Activated CD4-positive, alpha-beta T cell treated with anti-CD3 and anti-CD28 coated beads for 36 hours (primary cell): Measurements from ENCODE around the gene ALDOC. TPM values are rescaled to one million over a fixed set of nuclear protein-coding genes. Genes with fewer than 3 reads are reported as not detected.

Experiments used
- ATAC-seq: fragments of 200-7000 bp; cut with Tn5 transposase; one replicate; pipeline ENCODE4 v1.10.0; 2021; ENCODE audit warnings: mild to moderate bottlenecking, moderate library complexity
- CTCF ChIA-PET: fragments of 350-600 bp; sonication (Branson Sonifier 250); formaldehyde crosslinking; loops from one replicate; lab custom pipeline; 2021; ENCODE audit warnings: antibody characterized with exemption; lab: Charles Lee
- POLR2A ChIA-PET: fragments of 350-600 bp; sonication (Branson Sonifier 250); formaldehyde crosslinking; loops from one replicate; lab custom pipeline; 2021; ENCODE audit warnings: antibody characterized with exemption, inconsistent platforms; lab: Charles Lee
- DNase-seq: peaks from one replicate; pipeline ENCODE4 v3.0.0-alpha.2; 2020
- H3K27ac Mint-ChIP-seq: one replicate; pipeline ENCODE4 v1.8.0; 2021; ENCODE audit warnings: mixed read lengths
- H3K27me3 Mint-ChIP-seq: one replicate; pipeline ENCODE4 v1.8.0; 2021; ENCODE audit warnings: mixed read lengths
- H3K36me3 Mint-ChIP-seq: one replicate; pipeline ENCODE4 v1.8.0; 2021; ENCODE audit warnings: low read depth, mixed read lengths
- H3K4me1 Mint-ChIP-seq: one replicate; pipeline ENCODE4 v1.8.0; 2021; ENCODE audit warnings: mixed read lengths
- H3K4me3 Mint-ChIP-seq: one replicate; pipeline ENCODE4 v1.8.0; 2021; ENCODE audit warnings: mild to moderate bottlenecking, moderate library complexity, mixed read lengths
- H3K9me3 Mint-ChIP-seq: one replicate; pipeline ENCODE4 v1.8.0; 2021; ENCODE audit warnings: low read depth, mixed read lengths
- intact Hi-C, 2 experiments: fragments of 100-400 bp; cut with DNase I in 1 of 2; cut with micrococcal nuclease in 1 of 2; formaldehyde crosslinking; loops; one replicate each; pipeline versions ENCODE4 v1.14.2 to v1.15.1; 2022 to 2024; cut with DNase I, micrococcal nuclease
- total RNA-seq, 2 experiments: library from RNA; stranded (reverse); gene quantifications; one replicate each; pipeline ENCODE4 v1.2.3, GENCODE V29; 2021

The ALDOC gene
- total RNA-seq, 2 experiments from 2014 or later, result 131 to 133 TPM

DNA sequence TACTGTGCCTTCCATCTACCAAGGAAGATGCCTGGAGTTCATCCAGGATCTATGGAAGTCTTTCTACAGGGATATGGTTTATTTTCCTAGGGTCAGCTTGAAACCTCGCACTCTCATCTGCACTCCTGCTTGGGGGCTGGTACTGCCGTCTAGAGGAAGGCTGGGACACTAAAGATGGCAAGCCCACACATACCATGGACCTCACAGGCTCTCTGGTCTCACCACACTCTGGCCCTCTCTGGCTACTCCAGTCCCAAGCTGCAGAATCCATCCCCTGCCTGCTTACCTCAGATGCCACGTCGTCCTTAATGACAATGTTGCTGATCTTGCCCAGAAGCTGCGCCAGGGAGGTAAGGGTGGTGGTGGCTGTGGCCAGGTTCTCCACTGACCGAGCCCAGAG lies 22.1 kb downstream of the ALDOC start:
- CTCF ChIA-PET, result interaction anchor here (0.9 to 1.3 kb wide), 3 partner anchors 17 to 130 kb away, joined by 3 to 4 read pairs (median 4); partner anchors contain the start of gene PIGS

GRCh38 chr17:28553000-28553505 lies 23.6 kb downstream of the ALDOC start:
- H3K36me3 Mint-ChIP-seq, result peaks cover 31% of the 10 kb centered on the region
- POLR2A ChIA-PET, result no interaction called here

More for the DNA sequence above, 22.1 kb downstream of the ALDOC start:
- peaks cover 36% of the 10 kb centered on the region for H3K4me1 Mint-ChIP-seq
- ATAC-seq (no peak), DNase-seq (no peak)
- no peak overlapping the region for H3K27ac Mint-ChIP-seq
- POLR2A ChIA-PET, result no interaction called here
- intact Hi-C loops, result loop anchor here in 1 of 2 experiments (10.0 kb wide), 1 partner anchor 200 kb away; the partner anchor contains the start of gene POLDIP2
- no peak overlapping the region for H3K4me3 Mint-ChIP-seq
- H3K36me3 Mint-ChIP-seq, result peaks cover 35% of the 10 kb centered on the region
- no peaks in the 10 kb centered on the region for H3K9me3 Mint-ChIP-seq
- no peaks in the 10 kb centered on the region for H3K27me3 Mint-ChIP-seq

GRCh38 chr17:28552176-28552999 lies 24.3 kb downstream of the ALDOC start, which contains the start of gene UNC119:
UNC119 (minus strand) TSS chr17:28552624; CDS start chr17:28552557, 67 bp downstream.
- POLR2A ChIA-PET, result no interaction called here
- peak; percentile 71 for ATAC-seq
- H3K27me3 Mint-ChIP-seq, result no peaks in the 10 kb centered on the region
- peak within 1 kb of the TSS; percentile 87 for H3K4me3 Mint-ChIP-seq
- intact Hi-C loops, result loop anchor here (1.0 to 10.0 kb wide), 11 partner anchors 18 to 511 kb away; partner anchors contain the start of genes PIGS (in 2 of the 2), POLDIP2 (in 2 of the 2), ALDOC (in 1 of the 2) and BLTP2 (in 1 of the 2)
- CTCF ChIA-PET, result interaction anchor here (0.7 to 7.7 kb wide), 5 partner anchors 7 to 23 kb away, joined by 3 to 38 read pairs (median 3); partner anchors contain the start of gene PIGS
- H3K36me3 Mint-ChIP-seq, result peaks cover 35% of the 10 kb centered on the region
- H3K4me1 Mint-ChIP-seq, result peaks cover 52% of the 10 kb centered on the region
- peak within 1 kb of the TSS; percentile 70 for H3K27ac Mint-ChIP-seq
- peak; percentile 91 for DNase-seq
- no peaks in the 10 kb centered on the region for H3K9me3 Mint-ChIP-seq

More at GRCh38 chr17:28553000-28553505, 23.6 kb downstream of the ALDOC start:
- ATAC-seq (no peak), DNase-seq (no peak)
- CTCF ChIA-PET, result interaction anchor here (0.6 to 7.7 kb wide), 6 partner anchors 15 to 108 kb away, joined by 3 to 38 read pairs (median 4); partner anchors contain the start of genes PIGS and SDF2
- Mint-ChIP-seq H3K4me3 (peak overlapping the region; percentile 87), H3K27me3 (no peaks in the 10 kb centered on the region), H3K4me1 (peaks cover 51% of the 10 kb centered on the region), H3K27ac (no peak overlapping the region), H3K9me3 (no peaks in the 10 kb centered on the region)
- intact Hi-C loops, result loop anchor here (1.0 to 10.0 kb wide), 11 partner anchors 18 to 512 kb away; partner anchors contain the start of genes PIGS (in 2 of the 2), POLDIP2 (in 2 of the 2), ALDOC (in 1 of the 2) and BLTP2 (in 1 of the 2)

GRCh38 chr17:28551421-28552175 lies 25.1 kb downstream of the ALDOC start:
- peaks cover 53% of the 10 kb centered on the region for H3K4me1 Mint-ChIP-seq
- POLR2A ChIA-PET, result interaction anchor here (0.8 kb wide), 1 partner anchor 20 kb away, joined by 5 read pairs; the partner anchor contains the start of gene PIGS
- CTCF ChIA-PET, result interaction anchor here (0.5 to 7.7 kb wide), 10 partner anchors 8 to 167 kb away, joined by 3 to 38 read pairs (median 4); partner anchors contain the start of genes ALDOC and PIGS

DNA sequence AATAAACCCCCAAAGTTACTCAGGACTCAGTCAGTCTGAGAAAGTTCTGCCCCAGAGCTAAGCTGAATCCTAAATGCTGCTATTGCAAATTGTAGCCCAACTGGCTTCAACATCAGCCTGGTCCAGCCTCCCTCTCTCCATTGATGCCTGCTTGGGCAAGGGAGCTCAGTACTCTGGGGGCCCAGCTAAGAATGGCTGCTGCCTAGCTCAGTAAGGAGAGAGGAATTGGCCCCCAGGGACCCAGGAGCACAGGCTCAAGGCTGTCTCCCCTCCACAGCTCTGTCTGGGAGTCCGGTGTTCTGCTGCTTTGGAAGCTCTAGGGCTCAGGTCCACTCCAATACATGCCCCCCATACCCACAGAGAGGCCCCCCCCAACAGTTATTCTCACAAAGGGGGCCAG lies 25.8 kb downstream of the ALDOC start:
- DNase-seq (no peak), ATAC-seq (no peak)
- H3K27me3 Mint-ChIP-seq, result no peaks in the 10 kb centered on the region
- POLR2A ChIA-PET, result interaction anchor here (0.8 kb wide), 2 partner anchors 21 to 25 kb away, joined by 3 to 5 read pairs; partner anchors contain the start of gene PIGS
- CTCF ChIA-PET, result interaction anchor here (0.6 to 7.7 kb wide), 11 partner anchors 9 to 594 kb away, joined by 3 to 38 read pairs (median 4); partner anchors contain the start of genes ALDOC and PIGS
- H3K27ac Mint-ChIP-seq, result peak overlapping the region; percentile 77
- peaks cover 53% of the 10 kb centered on the region for H3K4me1 Mint-ChIP-seq
- no peaks in the 10 kb centered on the region for H3K9me3 Mint-ChIP-seq
- H3K36me3 Mint-ChIP-seq, result peaks cover 22% of the 10 kb centered on the region
- intact Hi-C loops, result loop anchor here in 1 of 2 experiments (10.0 kb wide), 1 partner anchor 196 kb away; the partner anchor contains the start of gene POLDIP2
- peak overlapping the region; percentile 87 for H3K4me3 Mint-ChIP-seq

More at GRCh38 chr17:28551421-28552175, 25.1 kb downstream of the ALDOC start:
- DNase-seq (peak; percentile 30), ATAC-seq (no peak)
- Mint-ChIP-seq H3K27me3 (no peaks in the 10 kb centered on the region), H3K27ac (peak overlapping the region; percentile 70), H3K36me3 (peaks cover 29% of the 10 kb centered on the region), H3K4me3 (peak overlapping the region; percentile 87), H3K9me3 (no peaks in the 10 kb centered on the region)
- intact Hi-C loops, result loop anchor here (1.0 to 10.0 kb wide), 11 partner anchors 19 to 510 kb away; partner anchors contain the start of genes PIGS (in 2 of the 2), POLDIP2 (in 2 of the 2), ALDOC (in 1 of the 2) and BLTP2 (in 1 of the 2)

DNA sequence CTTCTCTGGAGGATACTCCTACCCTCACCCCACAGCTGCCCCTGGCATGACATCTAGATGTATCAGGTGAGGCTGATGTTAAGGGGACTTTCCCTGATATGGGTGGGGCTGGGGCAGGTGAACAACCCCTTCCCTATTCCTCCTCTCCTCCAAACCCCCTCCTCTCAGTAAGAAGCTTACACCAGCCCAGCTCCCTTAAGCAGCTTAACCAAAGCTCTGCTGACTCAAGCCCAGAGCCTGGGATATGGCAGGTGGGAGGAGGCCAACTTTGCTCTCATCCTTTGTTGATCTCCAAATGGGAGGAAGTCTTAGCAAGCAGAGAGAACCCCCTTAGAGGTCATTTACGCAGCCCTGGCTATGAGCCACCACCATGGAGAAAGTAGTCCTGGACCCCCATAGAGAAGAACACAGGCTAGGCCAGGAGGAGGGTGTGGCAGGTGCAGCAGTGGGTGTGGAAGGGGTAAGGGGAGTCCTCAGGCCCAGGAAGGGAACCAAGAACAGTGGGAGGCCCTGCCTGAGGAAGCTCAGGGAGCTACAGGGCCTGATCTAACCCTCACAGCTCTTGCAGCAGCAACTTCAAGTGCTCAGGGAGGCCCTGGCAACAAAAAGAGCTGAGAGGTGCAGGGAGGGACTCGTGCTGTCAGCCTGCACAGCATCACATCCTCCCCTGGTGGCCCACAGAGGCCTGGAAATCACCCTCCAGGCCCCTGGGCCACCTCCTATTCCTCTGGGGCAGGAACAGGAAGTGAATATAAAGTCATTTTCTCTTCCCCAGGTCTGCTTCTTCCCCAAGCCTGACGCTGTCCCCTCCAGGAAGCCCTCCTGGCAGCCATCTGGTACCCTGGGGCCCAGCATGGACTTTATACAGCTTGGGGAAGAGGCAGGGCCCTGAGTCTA lies 27.2 kb downstream of the ALDOC start:
- ChIA-PET CTCF (interaction anchor here (0.6 to 7.7 kb wide), 13 partner anchors 9 to 656 kb away, joined by 3 to 38 read pairs (median 5); partner anchors contain the start of genes ALDOC and PIGS), POLR2A (interaction anchor here (1.0 kb wide), 1 partner anchor 27 kb away, joined by 3 read pairs; the partner anchor contains the start of gene ALDOC)

DNA sequence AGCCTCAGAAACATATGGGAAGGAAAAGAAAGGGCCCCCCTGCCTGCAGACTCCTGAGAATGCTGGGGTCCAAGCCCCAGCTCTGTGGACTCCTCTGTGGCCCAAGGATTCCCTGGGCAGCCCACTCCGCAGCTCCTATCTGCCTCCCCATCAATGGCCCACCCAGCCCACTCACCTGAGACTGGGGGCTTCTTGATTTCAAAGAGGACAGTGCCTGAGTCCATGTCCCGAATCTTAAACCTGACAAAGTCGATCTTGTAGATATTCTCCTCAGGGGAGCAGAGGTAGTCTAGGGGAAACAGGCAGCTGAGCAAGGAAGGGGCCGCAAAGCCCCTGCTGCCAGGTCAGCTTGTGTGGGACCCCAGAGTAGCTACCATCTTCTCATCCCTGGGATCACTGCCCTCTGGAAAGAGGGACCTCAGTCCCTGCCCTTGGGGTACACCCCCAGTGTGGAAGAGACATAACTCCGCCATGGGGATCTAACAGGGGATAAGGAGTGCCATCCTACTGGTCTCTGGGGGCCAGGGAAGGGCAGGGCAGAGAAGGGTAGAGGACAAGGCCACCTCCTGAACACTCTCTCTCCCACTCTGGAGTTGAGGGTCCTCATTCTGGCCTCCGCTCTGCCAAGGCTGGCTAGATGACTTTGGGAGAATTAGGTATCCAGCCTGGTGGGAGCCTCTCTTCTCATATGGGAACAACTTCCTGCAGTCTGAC lies 28.1 kb downstream of the ALDOC start:
- H3K9me3 Mint-ChIP-seq, result no peaks in the 10 kb centered on the region
- intact Hi-C loops, result loop anchor here (2.0 kb wide), 3 partner anchors 50 to 64 kb away; partner anchors contain the start of gene SPAG5 (in 1 of the 2)
- H3K36me3 Mint-ChIP-seq, result peaks cover 13% of the 10 kb centered on the region
- no peak overlapping the region for H3K4me3 Mint-ChIP-seq
- H3K27ac Mint-ChIP-seq, result peak overlapping the region; percentile 77
- POLR2A ChIA-PET, result no interaction called here
- DNase-seq, result no peak
- CTCF ChIA-PET, result interaction anchor here (0.7 to 7.7 kb wide), 10 partner anchors 9 to 201 kb away, joined by 3 to 38 read pairs (median 5); partner anchors contain the start of genes ALDOC and PIGS
- no peak for ATAC-seq
- peaks cover 48% of the 10 kb centered on the region for H3K4me1 Mint-ChIP-seq
- H3K27me3 Mint-ChIP-seq, result no peaks in the 10 kb centered on the region

More for the DNA sequence above, 27.2 kb downstream of the ALDOC start:
- peak overlapping the region; percentile 77 for H3K27ac Mint-ChIP-seq
- no peaks in the 10 kb centered on the region for H3K9me3 Mint-ChIP-seq
- H3K27me3 Mint-ChIP-seq, result no peaks in the 10 kb centered on the region
- ATAC-seq (peak; percentile 82), DNase-seq (peak; percentile 83)
- H3K4me1 Mint-ChIP-seq, result peaks cover 53% of the 10 kb centered on the region
- peaks cover 20% of the 10 kb centered on the region for H3K36me3 Mint-ChIP-seq
- H3K4me3 Mint-ChIP-seq, result peak overlapping the region; percentile 3
- intact Hi-C loops, result loop anchor here (2.0 to 10.0 kb wide), 4 partner anchors 49 to 195 kb away; partner anchors contain the start of genes POLDIP2 (in 1 of the 2) and SPAG5 (in 1 of the 2)

DNA sequence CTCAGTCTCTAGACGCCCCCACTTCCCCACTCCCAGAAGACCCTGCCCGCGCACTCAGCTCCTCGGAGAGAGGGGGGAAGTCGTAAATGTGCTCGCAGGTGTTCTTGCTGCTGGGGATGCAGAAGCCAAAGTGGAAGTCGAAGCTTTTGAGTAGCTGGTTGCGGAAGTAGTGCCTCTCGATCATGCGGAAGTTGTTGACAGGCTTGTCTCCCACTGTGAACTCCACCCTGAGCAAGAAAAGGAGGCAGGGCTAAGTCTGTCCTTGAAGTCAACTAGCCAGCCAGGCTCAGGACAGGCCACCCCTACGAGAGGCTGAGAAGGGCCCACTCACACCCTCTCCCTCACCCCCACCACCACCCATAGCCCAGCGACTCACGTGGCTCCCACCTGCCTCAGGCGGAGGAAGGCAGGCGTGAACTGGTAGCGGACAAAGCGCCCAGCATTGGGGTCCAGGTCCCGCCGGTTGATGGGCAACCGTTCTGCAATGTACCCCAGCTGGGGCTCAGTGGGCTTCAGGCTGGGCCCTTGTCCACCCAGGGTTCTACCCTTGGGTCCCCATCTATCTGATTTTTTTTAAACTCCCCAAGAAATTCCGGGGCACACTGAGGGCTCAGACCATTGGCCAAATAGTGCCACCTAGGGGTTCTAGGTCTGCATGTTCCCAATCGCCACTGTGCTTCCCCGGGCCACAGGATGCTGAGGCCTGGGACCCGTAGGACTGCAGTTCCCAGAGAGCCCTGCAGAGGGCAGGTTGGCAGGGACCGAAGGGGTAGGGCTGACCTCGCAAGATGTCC lies 28.9 kb downstream of the ALDOC start:
- H3K9me3 Mint-ChIP-seq, result no peaks in the 10 kb centered on the region
- ATAC-seq (peak; percentile 39), DNase-seq (peak; percentile 87)
- peaks cover 45% of the 10 kb centered on the region for H3K4me1 Mint-ChIP-seq
- POLR2A ChIA-PET, result no interaction called here
- peaks cover 6% of the 10 kb centered on the region for H3K36me3 Mint-ChIP-seq
- H3K27me3 Mint-ChIP-seq, result no peaks in the 10 kb centered on the region
- H3K4me3 Mint-ChIP-seq, result peak overlapping the region; percentile 32
- H3K27ac Mint-ChIP-seq, result peak overlapping the region; percentile 79
- intact Hi-C loops, result loop anchor here (2.0 kb wide), 3 partner anchors 51 to 65 kb away; partner anchors contain the start of gene SPAG5 (in 1 of the 2)
- CTCF ChIA-PET, result interaction anchor here (0.7 to 7.7 kb wide), 15 partner anchors 8 to 711 kb away, joined by 3 to 38 read pairs (median 3); partner anchors contain the start of genes ALDOC and PIGS
